Cardiac muscle cell (in vitro differentiated cells and primary cell): ENCODE results near the gene WNT2B. TPM values are rescaled to one million over a fixed set of nuclear protein-coding genes. Genes with fewer than 3 reads are reported as not detected.

ENCODE experiments used
- DNase-seq, 2 donors: peaks; one replicate each; pipeline versions ENCODE4 v3.0.0 to v3.0.0-alpha.2; 2010 to 2017; ENCODE audit warnings: low read depth in 1 of 2, low spot score in 1 of 2
- H3K27ac ChIP-seq: fragments of 200-600 bp; sonication (generic); 2 replicates; pipeline ENCODE4 v1.5.1; 2016
- H3K27me3 ChIP-seq: fragments of 200-600 bp; sonication (generic); 2 replicates; pipeline ENCODE4 v1.6.0; 2016; ENCODE audit warnings: control low read depth
- H3K36me3 ChIP-seq: fragments of 200-600 bp; sonication (generic); 2 replicates; pipeline ENCODE4 v1.5.1; 2016; ENCODE audit warnings: control low read depth
- H3K4me1 ChIP-seq: fragments of 200-600 bp; sonication (generic); 2 replicates; pipeline ENCODE4 v1.8.1; 2017; ENCODE audit warnings: low read depth, mild to moderate bottlenecking, mixed run types
- H3K4me3 ChIP-seq: fragments of 200-600 bp; sonication (generic); 2 replicates; pipeline ENCODE4 v1.5.1; 2016; ENCODE audit warnings: mild to moderate bottlenecking
- H3K9me3 ChIP-seq: fragments of 200-600 bp; sonication (generic); 2 replicates; pipeline ENCODE4 v1.5.1; 2017; ENCODE audit warnings: low read depth, mild to moderate bottlenecking, control low read depth
- CTCF ChIP-seq: IDR thresholded peaks from 2 replicates; pipeline ENCODE4 v1.5.1; 2012; ENCODE audit warnings: low read depth, mild to moderate bottlenecking, low read length
- polyA plus RNA-seq: library from polyadenylated mRNA; unstranded; fragments of >200 nt; fragmentation: Nextera tagmentation; extraction: Ambion mirVana; gene quantifications from 2 replicates; pipeline ENCODE4 v1.2.1, GENCODE V29; 2016
- total RNA-seq: library from RNA; depleted of rRNA; stranded (reverse); fragments of >200 nt; gene quantifications from 2 replicates; pipeline ENCODE4 v1.2.3, GENCODE V29; 2016

Gene WNT2B
- total and polyA plus RNA-seq, 2 experiments from 2014 or later, result 1.1 to 1.2 TPM

GRCh38 chr1:112509005-112509659 is 367 bp downstream of the WNT2B start:
- no peak for DNase-seq
- H3K4me3 ChIP-seq, result peak overlapping the region; percentile 35
- H3K27me3 ChIP-seq, result peaks cover 66% of the 10 kb centered on the region

GRCh38 chr1:112509660-112510178 is 954 bp downstream of the WNT2B start:
- DNase-seq, result no peak
- H3K9me3 ChIP-seq, result no peaks in the 10 kb centered on the region
- no peak overlapping the region for H3K27ac ChIP-seq
- no peak overlapping the region for H3K4me3 ChIP-seq
- peaks cover 63% of the 10 kb centered on the region for H3K27me3 ChIP-seq
- no peak for TF ChIP-seq CTCF
- H3K4me1 ChIP-seq, result no peaks in the 10 kb centered on the region
- no peaks in the 10 kb centered on the region for H3K36me3 ChIP-seq

More at GRCh38 chr1:112509005-112509659, 367 bp downstream of the WNT2B start:
- Histone ChIP-seq H3K27ac (no peak overlapping the region), H3K4me1 (no peaks in the 10 kb centered on the region), H3K9me3 (no peaks in the 10 kb centered on the region), H3K36me3 (no peaks in the 10 kb centered on the region)
- no peak for TF ChIP-seq CTCF

- Histone ChIP-seq H3K9me3 (no peaks in the 10 kb centered on the region), H3K4me1 (no peaks in the 10 kb centered on the region), H3K27ac (no peak overlapping the region), H3K36me3 (no peaks in the 10 kb centered on the region), H3K27me3 (peaks cover 63% of the 10 kb centered on the region), H3K4me3 (no peak overlapping the region)
- no peak for TF ChIP-seq CTCF
- DNase-seq, result no peak
These were observed 1.6 kb downstream of the WNT2B start for GRCh38 chr1:112510340-112510739.

- DNase-seq, result no peak
- no peaks in the 10 kb centered on the region for H3K9me3 ChIP-seq
- no peak for TF ChIP-seq CTCF
- no peaks in the 10 kb centered on the region for H3K4me1 ChIP-seq
- H3K36me3 ChIP-seq, result no peaks in the 10 kb centered on the region
- H3K4me3 ChIP-seq, result no peak overlapping the region
- peaks cover 55% of the 10 kb centered on the region for H3K27me3 ChIP-seq
- no peak overlapping the region for H3K27ac ChIP-seq
These were observed 3.1 kb downstream of the WNT2B start for GRCh38 chr1:112511897-112512296.

- TF ChIP-seq CTCF, result no peak
- Histone ChIP-seq H3K9me3 (no peaks in the 10 kb centered on the region), H3K27ac (no peak overlapping the region), H3K4me1 (peaks cover 6% of the 10 kb centered on the region), H3K27me3 (peaks cover 41% of the 10 kb centered on the region), H3K36me3 (no peaks in the 10 kb centered on the region), H3K4me3 (no peak overlapping the region)
- peak in 1 of 2 donors; percentile 67 for DNase-seq
These were observed 4.5 kb downstream of the WNT2B start for GRCh38 chr1:112513112-112513870.
